OCI-LY7 (cell line): Measurements from ENCODE around the gene KDELR1. TPM values are rescaled to one million over a fixed set of nuclear protein-coding genes. Genes with fewer than 3 reads are reported as not detected.

ENCODE experiments used
- BruUV-seq: library from RNA; stranded (reverse); fragments of 400-500 nt; replicated peaks from 2 replicates; lab custom pipeline; 2021; lab: Mats Ljungman, UMichigan
- CTCF ChIA-PET: fragments of 300-600 bp; sonication (Branson Sonifier 250); formaldehyde crosslinking; loops from one replicate; lab custom pipeline; 2022; ENCODE audit warnings: antibody characterized with exemption; ENCODE audit not compliant: unreplicated experiment; lab: Charles Lee
- POLR2A ChIA-PET: fragments of 300-600 bp; sonication (Branson Sonifier 250); formaldehyde crosslinking; loops from one replicate; lab custom pipeline; 2022; ENCODE audit warnings: antibody characterized with exemption; lab: Charles Lee
- DNase-seq: peaks from one replicate; pipeline ENCODE4 v3.0.0-alpha.2; 2015; ENCODE audit warnings: low spot score
- H2AFZ ChIP-seq: fragments of 200-600 bp; sonication (generic), shearing (Covaris generic); 2 replicates; pipeline ENCODE4 v1.6.1; 2014; ENCODE audit warnings: mild to moderate bottlenecking, antibody characterized with exemption, low read length, moderate library complexity
- H3K27ac ChIP-seq: fragments of 200-600 bp; sonication (generic); 2 replicates; pipeline ENCODE4 v1.5.1; 2014; ENCODE audit warnings: mixed run types, low read depth, mild to moderate bottlenecking, moderate library complexity, low read length, inconsistent platforms; ENCODE audit not compliant: poor library complexity, severe bottlenecking
- H3K36me3 ChIP-seq: fragments of 200-600 bp; sonication (generic); 2 replicates; pipeline ENCODE4 v1.6.1; 2014; ENCODE audit warnings: mild to moderate bottlenecking, antibody characterized with exemption, low read length, moderate library complexity, mixed read lengths; ENCODE audit not compliant: insufficient read depth
- H3K4me1 ChIP-seq: fragments of 200-600 bp; sonication (generic); 2 replicates; pipeline ENCODE4 v1.5.1; 2014; ENCODE audit warnings: mild to moderate bottlenecking, low read length; ENCODE audit not compliant: insufficient read depth, poor library complexity, severe bottlenecking
- H3K4me2 ChIP-seq: fragments of 200-600 bp; sonication (generic); 2 replicates; pipeline ENCODE4 v1.6.1; 2014; ENCODE audit warnings: mild to moderate bottlenecking, low read length
- H3K4me3 ChIP-seq: fragments of 200-600 bp; sonication (generic); 2 replicates; pipeline ENCODE4 v1.5.1; 2014; ENCODE audit warnings: mild to moderate bottlenecking, low read depth, low read length; ENCODE audit not compliant: poor library complexity, severe bottlenecking
- H3K79me2 ChIP-seq: fragments of 200-600 bp; sonication (generic); 2 replicates; pipeline ENCODE4 v1.6.1; 2016; ENCODE audit warnings: low read depth, mild to moderate bottlenecking, low read length, moderate library complexity, mixed read lengths; ENCODE audit not compliant: insufficient read depth
- H3K9me2 ChIP-seq: fragments of 200-600 bp; sonication (generic); 2 replicates; pipeline ENCODE4 v1.6.1; 2016; ENCODE audit warnings: mild to moderate bottlenecking, low read length, mixed read lengths; ENCODE audit not compliant: insufficient read depth
- H3K9me3 ChIP-seq: fragments of 200-600 bp; sonication (generic); 2 replicates; pipeline ENCODE4 v1.6.1; 2014; ENCODE audit warnings: mild to moderate bottlenecking, mixed run types, low read length, mixed read lengths
- H4K20me1 ChIP-seq: fragments of 200-600 bp; sonication (generic); 2 replicates; pipeline ENCODE4 v1.6.1; 2014; ENCODE audit warnings: mild to moderate bottlenecking, antibody characterized with exemption, low read length, moderate library complexity, mixed read lengths; ENCODE audit not compliant: insufficient read depth
- EZH2phosphoT487 ChIP-seq: fragments of 200-600 bp; sonication (generic); IDR thresholded peaks from 2 replicates; pipeline ENCODE4 v1.6.1; 2018; ENCODE audit warnings: low read depth, borderline replicate concordance, mild to moderate bottlenecking, mixed run types, antibody characterized with exemption, low read length, moderate library complexity, mixed read lengths
- intact Hi-C: fragments of 100-400 bp; cut with micrococcal nuclease; formaldehyde crosslinking; loops from one replicate; pipeline ENCODE4 v1.10.0; 2022; ENCODE audit not compliant: unreplicated experiment
- total RNA-seq, 2 experiments: library from RNA; depleted of rRNA in 1 of 2; stranded (reverse); fragments of >200 nt in 1 of 2; shearing (Covaris generic) in 1 of 2; gene quantifications; 2 replicates each; pipeline ENCODE4 v1.2.3, GENCODE V29; 2014 to 2022
- TF ChIP-seq, protein P1 (sequence below): fragments of 200-600 bp; sonication (generic); conservative IDR thresholded peaks from 2 replicates; pipeline ENCODE4 v1.5.1; 2014; ENCODE audit warnings: mild to moderate bottlenecking, antibody characterized with exemption, low read length, moderate library complexity, mixed read lengths

KDELR1 gene
- total RNA-seq, 2 experiments from 2014 or later = 38.8 to 63.8 TPM

DNA sequence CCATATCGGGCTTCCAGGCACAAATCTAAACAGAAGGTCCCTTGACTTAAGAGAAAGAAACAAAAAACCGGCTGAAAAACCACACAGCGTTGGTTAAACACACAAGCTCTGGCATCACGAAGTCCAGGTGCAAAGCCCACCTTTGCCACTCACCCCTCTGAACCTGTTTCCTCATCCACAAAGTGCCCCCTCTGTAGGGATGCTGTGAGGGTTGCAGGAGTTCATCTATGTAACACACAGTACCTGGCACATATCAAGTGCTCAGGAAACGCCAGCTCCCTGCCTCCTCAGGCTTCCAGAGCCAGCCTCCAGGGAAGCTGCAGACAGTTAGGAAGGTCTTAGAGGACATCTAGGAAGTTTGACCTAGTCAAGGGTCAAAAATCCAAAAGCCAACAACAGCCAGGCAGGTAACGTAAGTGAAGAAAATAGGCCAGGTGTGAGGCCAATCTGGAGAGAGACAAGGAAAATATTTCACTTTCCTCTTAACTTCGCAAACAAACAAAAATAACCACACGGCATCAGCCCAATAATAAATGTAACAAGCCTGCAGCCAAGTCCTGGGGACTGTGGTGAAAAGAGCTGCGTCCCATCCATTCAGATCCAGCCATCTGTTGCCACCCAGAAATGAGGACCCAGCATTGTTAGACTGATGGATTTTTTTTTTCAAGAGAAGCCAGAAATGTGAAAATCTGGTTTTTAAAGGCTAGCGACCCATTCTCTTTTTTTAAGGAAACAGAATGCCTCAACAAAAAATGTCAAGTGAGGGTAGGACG, 10.0 kb downstream of the KDELR1 start:
- no peak for DNase-seq
- TF ChIP-seq, protein P1, sequence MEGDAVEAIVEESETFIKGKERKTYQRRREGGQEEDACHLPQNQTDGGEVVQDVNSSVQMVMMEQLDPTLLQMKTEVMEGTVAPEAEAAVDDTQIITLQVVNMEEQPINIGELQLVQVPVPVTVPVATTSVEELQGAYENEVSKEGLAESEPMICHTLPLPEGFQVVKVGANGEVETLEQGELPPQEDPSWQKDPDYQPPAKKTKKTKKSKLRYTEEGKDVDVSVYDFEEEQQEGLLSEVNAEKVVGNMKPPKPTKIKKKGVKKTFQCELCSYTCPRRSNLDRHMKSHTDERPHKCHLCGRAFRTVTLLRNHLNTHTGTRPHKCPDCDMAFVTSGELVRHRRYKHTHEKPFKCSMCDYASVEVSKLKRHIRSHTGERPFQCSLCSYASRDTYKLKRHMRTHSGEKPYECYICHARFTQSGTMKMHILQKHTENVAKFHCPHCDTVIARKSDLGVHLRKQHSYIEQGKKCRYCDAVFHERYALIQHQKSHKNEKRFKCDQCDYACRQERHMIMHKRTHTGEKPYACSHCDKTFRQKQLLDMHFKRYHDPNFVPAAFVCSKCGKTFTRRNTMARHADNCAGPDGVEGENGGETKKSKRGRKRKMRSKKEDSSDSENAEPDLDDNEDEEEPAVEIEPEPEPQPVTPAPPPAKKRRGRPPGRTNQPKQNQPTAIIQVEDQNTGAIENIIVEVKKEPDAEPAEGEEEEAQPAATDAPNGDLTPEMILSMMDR = no peak
- TF ChIP-seq EZH2phosphoT487 = no peak
- no peak overlapping the region for H3K4me2 ChIP-seq
- no peak overlapping the region for H3K27ac ChIP-seq
- intact Hi-C loops = no loop called here
- no peaks in the 10 kb centered on the region for H3K79me2 ChIP-seq
- ChIA-PET POLR2A (no interaction called here), CTCF (no interaction called here)
- peaks cover 3% of the 10 kb centered on the region for H3K4me1 ChIP-seq
- no peak overlapping the region for H3K4me3 ChIP-seq
- no peak overlapping the region for H2AFZ ChIP-seq
- peaks cover 47% of the 10 kb centered on the region for H3K36me3 ChIP-seq
- no peaks in the 10 kb centered on the region for H3K9me2 ChIP-seq
- H3K9me3 ChIP-seq = no peaks in the 10 kb centered on the region
- H4K20me1 ChIP-seq = no peaks in the 10 kb centered on the region
- BruUV-seq = no TSS peak

DNA sequence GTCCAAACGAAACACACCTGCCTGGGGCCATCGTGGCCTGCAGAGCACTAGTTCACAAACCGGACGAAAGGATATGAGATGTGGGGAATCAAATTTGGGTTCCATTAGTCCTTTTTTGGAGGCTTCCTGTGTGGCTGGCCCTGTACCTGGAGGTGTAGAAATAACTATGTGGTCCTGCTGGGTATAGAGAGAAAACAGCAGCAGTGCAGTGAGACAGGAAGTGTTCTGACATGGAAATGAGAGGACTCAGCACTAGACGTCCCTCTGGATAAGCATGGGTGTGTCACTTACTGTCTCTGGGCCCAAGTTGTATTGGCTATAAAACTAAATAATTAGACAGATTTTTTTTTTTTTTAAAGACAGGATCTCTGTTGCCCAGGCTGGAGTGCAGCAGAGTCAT, 12.3 kb downstream of the KDELR1 start:
- Histone ChIP-seq H3K4me1 (peaks cover 3% of the 10 kb centered on the region), H3K4me3 (no peak overlapping the region), H3K9me2 (no peaks in the 10 kb centered on the region), H3K27ac (no peak overlapping the region), H3K79me2 (no peaks in the 10 kb centered on the region), H3K36me3 (peaks cover 28% of the 10 kb centered on the region), H4K20me1 (no peaks in the 10 kb centered on the region), H2AFZ (no peak overlapping the region), H3K9me3 (no peaks in the 10 kb centered on the region), H3K4me2 (no peak overlapping the region)
- CTCF ChIA-PET = no interaction called here
- BruUV-seq = no TSS peak
- TF ChIP-seq, protein P1 = no peak
- TF ChIP-seq EZH2phosphoT487 = no peak
- POLR2A ChIA-PET = no interaction called here
- intact Hi-C loops = no loop called here
- no peak for DNase-seq

DNA sequence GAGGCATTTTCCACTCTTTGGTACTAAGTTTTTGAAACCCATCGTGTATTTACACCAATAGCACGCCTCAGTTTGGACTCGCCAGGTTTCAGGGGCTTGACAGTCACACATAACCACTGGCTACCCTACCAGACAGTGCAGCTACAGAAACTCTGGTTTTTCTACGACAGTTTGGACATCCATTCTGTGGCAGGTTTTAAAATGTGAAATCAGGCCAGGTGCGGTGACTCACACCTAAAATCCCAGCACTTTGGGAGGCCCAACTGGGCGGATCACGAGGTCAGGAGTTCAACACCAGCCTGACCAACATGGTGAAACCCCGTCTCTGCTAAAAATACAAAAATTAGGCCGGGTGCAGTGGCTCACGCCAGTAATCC, 13.2 kb downstream of the KDELR1 start:
- Histone ChIP-seq H3K79me2 (no peaks in the 10 kb centered on the region), H3K4me2 (no peak overlapping the region), H3K9me2 (no peaks in the 10 kb centered on the region), H3K9me3 (no peaks in the 10 kb centered on the region), H3K4me3 (no peak overlapping the region), H3K36me3 (peaks cover 19% of the 10 kb centered on the region; the same call in 1 of the 2 replicates), H3K4me1 (peaks cover 3% of the 10 kb centered on the region), H4K20me1 (no peaks in the 10 kb centered on the region), H3K27ac (no peak overlapping the region), H2AFZ (no peak overlapping the region)
- ChIA-PET CTCF (no interaction called here), POLR2A (interaction anchor here (0.6 kb wide), 1 partner anchor 13 kb away, joined by 3 read pairs; the partner anchor contains the start of gene KDELR1)
- no TSS peak for BruUV-seq
- TF ChIP-seq, protein P1 = no peak
- TF ChIP-seq EZH2phosphoT487 = no peak
- DNase-seq = no peak
- intact Hi-C loops = no loop called here
